RWPE1 (cell line): ENCODE measurements around the gene SIGMAR1.

ENCODE experiments used
- CTCF ChIA-PET: fragments of 350-600 bp; sonication (Branson Sonifier 250); formaldehyde crosslinking; extraction: SDS; loops from one replicate; lab custom pipeline; 2021; lab: Yijun Ruan, JAX
- POLR2A ChIA-PET: fragments of 400-600 bp; formaldehyde crosslinking; extraction: SDS; loops from one replicate; lab custom pipeline; 2020; ENCODE audit warnings: antibody characterized with exemption; ENCODE audit not compliant: low non-redundant PET; lab: Yijun Ruan, JAX
- DNase-seq: peaks from one replicate; pipeline ENCODE4 v3.0.0; 2012; ENCODE audit warnings: low spot score
- H3K27ac ChIP-seq: fragments of 450-650 bp; 2 replicates; pipeline ENCODE4 v1.5.1; 2017
- TF ChIP-seq, protein P1 (sequence below): fragments of 450-650 bp; conservative IDR thresholded peaks from 2 replicates; pipeline ENCODE4 v1.5.1; 2017; ENCODE audit warnings: low read depth, mild to moderate bottlenecking

The SIGMAR1 gene

DNA sequence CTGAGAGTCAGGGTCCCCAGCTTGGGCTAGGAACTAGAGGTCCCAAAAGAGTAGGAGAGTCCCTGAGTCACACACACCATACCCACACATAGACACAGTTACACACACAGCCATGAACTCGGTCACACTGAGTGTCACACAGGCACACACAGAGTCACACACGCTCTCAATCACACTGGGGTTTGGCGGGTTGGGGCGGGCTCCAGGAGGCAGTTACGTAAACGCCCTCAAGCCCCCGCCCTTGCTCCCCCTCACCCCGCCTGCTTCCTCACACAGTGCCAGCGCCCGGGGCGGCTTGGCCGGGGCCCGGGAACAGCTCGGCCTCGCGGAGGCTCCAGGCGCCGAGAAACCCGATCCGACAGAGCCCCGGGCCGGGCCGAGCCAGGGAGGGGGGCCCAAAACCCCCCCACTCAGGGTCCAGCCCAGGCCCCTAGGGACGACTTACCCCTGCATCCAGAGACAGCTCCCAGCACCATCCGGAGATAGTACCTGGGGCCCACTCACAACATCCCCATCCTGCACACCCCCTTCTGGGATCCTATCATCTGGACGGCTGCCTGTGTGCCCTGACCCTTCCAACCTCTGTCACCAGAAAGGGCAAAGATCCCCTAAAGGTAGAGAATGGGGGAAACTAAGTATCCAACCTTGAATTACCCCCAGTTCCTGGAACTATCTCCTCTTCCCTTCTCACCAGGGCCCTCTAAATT lies 44.5 kb downstream of the SIGMAR1 start:
- DNase-seq: no peak
- no peak overlapping the region for H3K27ac ChIP-seq
- ChIA-PET POLR2A (no interaction called here), CTCF (interaction anchor here (0.6 to 4.9 kb wide), 9 partner anchors 11 to 343 kb away, joined by 3 to 60 read pairs (median 4); no protein-coding TSS in a partner anchor)
- TF ChIP-seq, protein P1, sequence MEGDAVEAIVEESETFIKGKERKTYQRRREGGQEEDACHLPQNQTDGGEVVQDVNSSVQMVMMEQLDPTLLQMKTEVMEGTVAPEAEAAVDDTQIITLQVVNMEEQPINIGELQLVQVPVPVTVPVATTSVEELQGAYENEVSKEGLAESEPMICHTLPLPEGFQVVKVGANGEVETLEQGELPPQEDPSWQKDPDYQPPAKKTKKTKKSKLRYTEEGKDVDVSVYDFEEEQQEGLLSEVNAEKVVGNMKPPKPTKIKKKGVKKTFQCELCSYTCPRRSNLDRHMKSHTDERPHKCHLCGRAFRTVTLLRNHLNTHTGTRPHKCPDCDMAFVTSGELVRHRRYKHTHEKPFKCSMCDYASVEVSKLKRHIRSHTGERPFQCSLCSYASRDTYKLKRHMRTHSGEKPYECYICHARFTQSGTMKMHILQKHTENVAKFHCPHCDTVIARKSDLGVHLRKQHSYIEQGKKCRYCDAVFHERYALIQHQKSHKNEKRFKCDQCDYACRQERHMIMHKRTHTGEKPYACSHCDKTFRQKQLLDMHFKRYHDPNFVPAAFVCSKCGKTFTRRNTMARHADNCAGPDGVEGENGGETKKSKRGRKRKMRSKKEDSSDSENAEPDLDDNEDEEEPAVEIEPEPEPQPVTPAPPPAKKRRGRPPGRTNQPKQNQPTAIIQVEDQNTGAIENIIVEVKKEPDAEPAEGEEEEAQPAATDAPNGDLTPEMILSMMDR: no peak

- DNase-seq: no peak
- H3K27ac ChIP-seq: no peak overlapping the region
- CTCF ChIA-PET: interaction anchor here (0.5 to 4.9 kb wide), 34 partner anchors 8 to 684 kb away, joined by 3 to 60 read pairs (median 5); no protein-coding TSS in a partner anchor
- POLR2A ChIA-PET: no interaction called here
- TF ChIP-seq, protein P1: peak; percentile 80
Observed at GRCh38 chr9:34591917-34592866, 45.4 kb downstream of the SIGMAR1 start.

DNA sequence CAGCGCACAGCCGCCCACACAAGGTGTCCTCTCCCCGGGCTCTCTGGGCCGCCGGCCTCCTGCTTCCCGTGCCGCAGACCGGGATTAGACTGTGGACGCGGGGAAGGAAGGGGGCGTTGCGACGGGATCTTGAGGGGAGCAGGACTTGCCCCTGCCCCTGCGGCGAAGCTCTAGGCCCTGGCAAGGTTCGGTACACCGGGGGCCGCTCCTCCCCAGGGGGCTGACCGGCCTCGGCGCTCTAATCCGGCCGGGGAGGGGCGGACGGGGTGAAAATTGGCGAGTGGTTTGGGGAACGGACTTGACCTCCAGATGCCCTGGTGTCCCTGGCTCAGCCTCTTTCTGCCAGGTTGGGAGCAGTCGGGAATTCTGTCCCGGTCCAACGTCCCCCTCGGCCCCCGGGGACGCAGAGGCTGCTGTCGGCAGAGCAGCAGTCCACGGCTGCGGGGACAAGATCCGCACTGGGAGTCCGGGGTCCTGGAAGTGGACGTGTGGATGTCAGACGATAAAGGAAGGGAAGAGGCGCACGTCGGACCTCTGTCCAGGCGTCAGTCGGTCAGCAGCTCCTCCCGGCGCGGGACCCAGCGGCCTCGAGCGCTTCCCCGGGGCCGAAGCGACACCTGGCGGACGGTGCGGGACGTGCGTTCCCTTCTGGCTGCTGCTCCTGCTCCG lies 46.2 kb downstream of the SIGMAR1 start:
- DNase-seq: peak; percentile 88
- TF ChIP-seq, protein P1: peak; percentile 99
- H3K27ac ChIP-seq: no peak overlapping the region
- POLR2A ChIA-PET: no interaction called here
- CTCF ChIA-PET: interaction anchor here (0.6 to 4.9 kb wide), 35 partner anchors 8 to 259 kb away, joined by 3 to 60 read pairs (median 5); partner anchors contain the start of gene MYORG

- ChIA-PET CTCF (interaction anchor here (0.9 to 4.9 kb wide), 10 partner anchors 10 to 252 kb away, joined by 3 to 60 read pairs (median 4); no protein-coding TSS in a partner anchor), POLR2A (no interaction called here)
- H3K27ac ChIP-seq: no peak overlapping the region
Observed at GRCh38 chr9:34590381-34591247, 47.0 kb downstream of the SIGMAR1 start.

DNA sequence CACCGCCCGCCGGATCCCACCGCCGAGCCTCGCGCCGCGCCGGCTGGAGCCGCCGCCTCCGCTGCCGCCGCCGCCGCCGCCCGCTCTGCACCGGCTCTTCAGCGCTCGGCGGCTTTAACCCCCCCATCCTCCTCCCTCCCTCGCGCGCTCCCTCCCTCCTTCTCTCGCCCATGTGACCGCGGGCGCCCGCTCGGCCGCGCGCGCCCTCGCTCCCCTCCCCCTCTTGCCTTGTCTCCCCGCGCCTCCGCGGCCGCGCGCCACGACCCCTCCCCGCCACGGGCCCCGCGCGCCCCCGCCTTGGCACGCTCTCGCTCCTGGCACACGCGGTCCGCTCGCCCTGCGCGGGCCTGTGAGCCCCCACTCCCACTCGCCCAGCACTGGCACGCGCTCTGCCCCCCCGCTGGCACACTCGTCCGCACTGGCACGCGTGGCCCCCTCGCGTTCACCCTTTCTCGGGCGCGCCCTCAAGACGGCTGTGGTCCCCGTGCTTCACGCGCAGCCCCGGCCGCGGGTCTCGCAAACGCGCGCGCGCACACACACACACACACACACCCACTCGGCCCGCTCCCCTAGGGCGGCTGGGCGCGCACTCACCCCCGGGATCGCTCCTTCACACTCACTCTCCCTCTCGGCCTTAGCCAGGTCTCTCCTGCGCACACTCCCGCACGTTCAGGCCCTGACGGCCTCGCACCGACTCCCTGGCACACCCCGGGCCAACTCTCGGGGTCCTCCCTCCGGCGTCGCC lies 47.8 kb downstream of the SIGMAR1 start, which contains the start of gene CNTFR:
Gene CNTFR, minus strand, starts transcription at position 89 of the 745 bp plus-strand sequence. CDS start 20,743 bp downstream, outside the sequence.
- no peak for DNase-seq
- POLR2A ChIA-PET: no interaction called here

More at GRCh38 chr9:34590381-34591247, 47.0 kb downstream of the SIGMAR1 start:
- no peak for DNase-seq
- TF ChIP-seq, protein P1: no peak

More for the DNA sequence above, 47.8 kb downstream of the SIGMAR1 start, which contains the start of gene CNTFR:
- H3K27ac ChIP-seq: no peak within 1 kb of the TSS
- CTCF ChIA-PET: interaction anchor here (0.7 kb wide), 1 partner anchor 42 kb away, joined by 3 read pairs; no protein-coding TSS in a partner anchor
- TF ChIP-seq, protein P1: no peak
